HUES6 (cell line): ENCODE data around the gene DYTN.

Source experiments
- H3K27ac ChIP-seq: 2 replicates; pipeline ENCODE4 v1.7.0; 2013; ENCODE audit warnings: low read depth, mild to moderate bottlenecking, low read length, inconsistent platforms
- H3K27me3 ChIP-seq: 2 replicates; pipeline ENCODE4 v1.6.1; 2013; ENCODE audit warnings: low read length; ENCODE audit not compliant: control insufficient read depth, insufficient read depth
- H3K36me3 ChIP-seq: 2 replicates; pipeline ENCODE4 v1.6.1; 2013; ENCODE audit warnings: low read length; ENCODE audit not compliant: control insufficient read depth, insufficient read depth
- H3K4me1 ChIP-seq: 2 replicates; pipeline ENCODE4 v1.6.1; 2013; ENCODE audit warnings: low read length; ENCODE audit not compliant: control insufficient read depth, insufficient read depth
- H3K4me3 ChIP-seq: 2 replicates; pipeline ENCODE4 v1.5.1; 2013; ENCODE audit warnings: low read depth, low read length
- H3K9ac ChIP-seq: one replicate; pipeline ENCODE4 v1.6.1; 2013; ENCODE audit warnings: mild to moderate bottlenecking, low read length
- H3K9me3 ChIP-seq: 2 replicates; pipeline ENCODE4 v1.6.1; 2013; ENCODE audit warnings: low read depth, low read length; ENCODE audit not compliant: control insufficient read depth, insufficient read depth

Gene DYTN

GRCh38 chr2:206614811-206615210 is 103.4 kb downstream of the DYTN start:
- Histone ChIP-seq H3K4me3 (no peak overlapping the region), H3K27ac (no peak overlapping the region), H3K36me3 (0 out of 2 replicates have a peak, but pooled peaks cover 3% of the 10 kb centered on the region), H3K4me1 (0 out of 2 replicates have a peak, but pooled peaks cover 3% of the 10 kb centered on the region), H3K9ac (no peak overlapping the region), H3K9me3 (no peaks in the 10 kb centered on the region), H3K27me3 (no peaks in the 10 kb centered on the region)

GRCh38 chr2:206611736-206612135 is 106.5 kb downstream of the DYTN start:
- Histone ChIP-seq H3K4me3 (no peak overlapping the region), H3K9ac (no peak overlapping the region), H3K36me3 (0 out of 2 replicates have a peak, but pooled peaks cover 3% of the 10 kb centered on the region), H3K4me1 (0 out of 2 replicates have a peak, but pooled peaks cover 3% of the 10 kb centered on the region), H3K27ac (no peak overlapping the region), H3K27me3 (no peaks in the 10 kb centered on the region), H3K9me3 (no peaks in the 10 kb centered on the region)

- H3K9me3 ChIP-seq: no peaks in the 10 kb centered on the region
- no peaks in the 10 kb centered on the region for H3K27me3 ChIP-seq
- 0 out of 2 replicates have a peak, but pooled peaks cover 3% of the 10 kb centered on the region for H3K4me1 ChIP-seq
- H3K36me3 ChIP-seq: 0 out of 2 replicates have a peak, but pooled peaks cover 3% of the 10 kb centered on the region
- no peak overlapping the region for H3K9ac ChIP-seq
- no peak overlapping the region for H3K27ac ChIP-seq
- H3K4me3 ChIP-seq: no peak overlapping the region
Measured at GRCh38 chr2:206611191-206611590, 107.0 kb downstream of the DYTN start.

- no peaks in the 10 kb centered on the region for H3K4me1 ChIP-seq
- no peaks in the 10 kb centered on the region for H3K9me3 ChIP-seq
- H3K36me3 ChIP-seq: 0 out of 2 replicates have a peak, but pooled peaks cover 3% of the 10 kb centered on the region
- no peak overlapping the region for H3K27ac ChIP-seq
- no peak overlapping the region for H3K9ac ChIP-seq
- H3K27me3 ChIP-seq: no peaks in the 10 kb centered on the region
- no peak overlapping the region for H3K4me3 ChIP-seq
Measured at GRCh38 chr2:206610451-206610850, 107.7 kb downstream of the DYTN start.

DNA sequence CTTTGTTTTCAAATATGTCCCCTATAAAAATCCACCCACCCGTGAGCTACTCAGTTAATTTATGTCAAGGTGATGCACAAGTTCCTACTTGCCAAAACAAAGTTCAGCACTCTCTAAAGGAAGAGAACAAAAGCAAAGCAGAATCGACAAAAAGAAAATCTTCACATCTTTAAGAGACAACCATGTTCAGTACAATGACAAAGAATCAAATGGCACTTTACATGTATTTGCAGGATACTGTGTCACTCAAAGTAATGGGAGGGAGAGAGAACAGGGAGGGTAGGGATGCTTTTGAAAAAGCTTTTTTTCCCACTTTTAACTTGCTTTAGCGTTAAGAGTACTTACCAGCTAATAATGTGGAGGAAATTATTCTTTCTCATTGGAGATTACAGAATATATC is 115.0 kb downstream of the DYTN start:
- H3K9ac ChIP-seq: no peak overlapping the region
- H3K36me3 ChIP-seq: no peaks in the 10 kb centered on the region
- no peaks in the 10 kb centered on the region for H3K9me3 ChIP-seq
- H3K27me3 ChIP-seq: no peaks in the 10 kb centered on the region
- no peak overlapping the region for H3K4me3 ChIP-seq
- H3K27ac ChIP-seq: no peak overlapping the region
- no peaks in the 10 kb centered on the region for H3K4me1 ChIP-seq
